Measurements from ENCODE around the gene MYO5B.

Gene MYO5B

DNA sequence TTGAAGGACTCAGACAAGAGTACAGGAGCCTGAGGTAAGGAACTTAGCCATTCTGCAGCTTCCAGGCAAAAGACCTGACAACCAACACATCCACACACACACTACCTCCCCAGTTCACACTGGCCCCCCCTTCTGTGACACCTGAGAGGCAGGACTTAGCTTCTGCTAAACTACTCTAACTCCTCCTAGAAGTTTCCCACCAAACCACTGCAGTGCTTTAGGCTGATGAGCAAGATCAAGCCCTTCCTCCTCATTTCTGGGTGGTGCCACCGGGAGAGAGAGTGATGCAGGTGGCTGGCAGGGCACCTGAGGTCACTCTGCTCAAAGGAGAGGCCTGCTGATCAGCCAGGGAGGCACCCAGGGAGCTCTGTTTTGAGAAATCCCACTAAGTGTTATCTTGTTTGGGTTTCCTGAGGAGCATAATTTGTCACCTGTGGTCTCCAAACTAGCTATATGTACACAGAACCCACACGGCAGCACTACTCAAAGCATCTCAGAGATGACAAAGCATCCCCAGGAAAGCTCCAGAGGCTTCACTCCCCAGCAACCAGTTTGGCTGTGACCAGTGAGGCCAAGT is 188.4 kb downstream of the MYO5B start:
- DNase-seq: no peak

DNA sequence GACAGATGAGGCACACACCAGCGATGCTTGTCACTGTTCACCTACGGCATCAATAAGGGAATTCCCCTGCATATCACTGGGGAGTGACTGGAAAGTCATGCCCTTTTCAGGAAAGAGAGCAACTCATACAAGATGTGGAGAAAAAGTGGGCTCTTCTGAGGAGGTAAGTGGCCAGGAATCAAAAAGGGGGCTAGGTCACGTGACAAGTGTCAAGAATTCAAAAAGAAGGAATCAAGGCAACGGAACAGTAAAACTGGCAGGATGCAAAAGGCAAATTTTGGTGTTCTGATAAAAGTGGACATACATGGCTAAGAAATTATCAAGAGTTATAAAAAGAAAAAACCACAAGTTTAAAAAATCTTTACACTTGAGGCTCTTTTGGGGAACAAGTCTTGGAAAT is 190.9 kb downstream of the MYO5B start:
- DNase-seq: no peak

DNA sequence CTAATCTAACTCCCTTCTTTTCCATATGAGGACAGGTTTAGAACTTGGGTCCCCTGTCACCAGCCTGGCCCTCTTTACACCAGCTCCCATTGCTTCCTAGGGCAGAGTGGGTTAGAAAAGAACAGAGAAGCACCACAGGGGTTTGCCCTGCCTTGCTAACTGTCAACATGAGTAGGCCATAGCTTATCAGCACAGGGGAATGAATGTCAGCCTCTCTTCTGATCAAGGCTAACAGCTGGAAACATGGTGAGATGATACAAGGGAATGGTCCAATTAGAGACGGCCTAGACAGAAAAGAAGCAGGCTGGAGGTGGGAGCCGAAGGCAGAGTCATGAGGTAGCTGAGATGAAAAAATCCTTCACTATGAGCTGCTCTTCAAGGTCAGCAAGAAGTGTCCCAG is 192.2 kb downstream of the MYO5B start:
- DNase-seq: no peak

DNA sequence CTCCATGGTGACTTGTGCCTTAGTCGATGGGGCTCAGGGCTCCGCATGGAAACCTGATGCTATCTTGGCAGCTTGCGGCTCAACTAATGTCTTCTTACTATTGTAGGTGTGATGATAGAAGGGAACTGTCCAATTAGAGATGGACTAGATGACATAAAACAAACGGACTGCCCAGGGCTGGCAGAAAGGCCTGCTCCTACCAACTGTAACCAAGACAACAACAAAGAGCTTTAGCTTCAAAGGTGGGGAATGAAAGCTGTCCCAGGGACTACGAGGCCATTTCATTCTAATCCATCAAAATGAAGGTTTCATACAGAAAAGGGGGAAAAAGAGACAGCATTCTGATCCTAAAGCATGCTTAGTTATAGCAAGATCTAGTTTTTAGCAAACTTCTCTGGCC is 194.7 kb downstream of the MYO5B start:
- no peak for DNase-seq

DNA sequence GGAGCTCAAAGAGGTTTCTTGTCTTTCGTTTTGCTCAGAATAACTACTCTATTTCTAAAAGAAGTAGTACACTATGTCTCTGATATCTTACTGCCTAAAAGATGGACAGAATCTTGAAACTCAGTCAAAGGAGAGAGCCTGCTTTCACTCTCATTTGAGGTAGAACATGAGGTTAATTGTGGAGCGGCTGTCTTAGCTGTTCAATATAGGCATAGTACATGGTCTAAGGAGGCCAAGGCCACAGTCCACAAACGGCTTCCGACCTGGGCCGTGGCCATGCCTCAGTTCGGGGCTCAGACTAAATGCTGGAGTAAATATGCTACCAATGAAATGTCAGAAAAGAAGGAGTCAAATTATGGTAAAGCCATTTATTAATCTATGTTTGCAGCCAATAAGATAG is 195.8 kb downstream of the MYO5B start:
- DNase-seq: no peak

DNA sequence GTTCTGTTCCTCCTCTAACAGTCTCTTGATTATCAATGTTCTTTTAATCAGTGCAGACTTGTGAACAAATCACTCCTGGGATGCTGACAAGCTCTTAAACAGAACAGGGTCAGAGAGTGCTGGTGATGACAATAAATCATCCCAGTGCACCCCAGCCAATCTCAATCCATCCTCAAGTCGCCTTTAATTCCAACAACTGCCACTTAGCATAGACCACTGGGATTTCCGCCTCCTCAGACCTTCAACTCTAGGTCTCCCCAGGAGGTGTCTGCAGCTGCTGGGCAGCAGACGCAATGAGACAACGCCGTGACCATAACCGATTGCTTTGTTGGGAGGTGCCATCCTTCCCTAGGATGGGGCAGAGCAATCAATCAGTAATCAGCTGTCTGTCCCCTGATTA is 197.4 kb downstream of the MYO5B start:
- DNase-seq: no peak

DNA sequence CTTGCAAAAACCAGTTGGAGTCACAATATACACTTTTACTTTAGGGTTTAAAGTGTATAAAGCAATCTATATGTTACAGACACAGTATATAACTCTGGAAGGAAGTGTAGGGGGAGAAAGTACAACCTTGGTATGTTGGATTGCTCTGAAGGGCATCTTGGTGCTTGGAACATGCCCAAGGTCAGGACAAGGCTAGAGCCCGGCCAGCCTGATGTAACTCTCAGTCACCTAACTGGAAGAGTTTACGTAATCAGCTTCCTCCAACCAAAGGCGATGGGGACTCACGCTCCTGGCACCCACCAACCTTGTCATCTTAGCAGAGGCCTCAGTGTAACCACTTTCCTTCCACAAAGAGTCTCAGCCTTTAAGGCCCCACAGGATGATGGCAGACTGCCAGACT is 200.5 kb downstream of the MYO5B start:
- no peak for DNase-seq

DNA sequence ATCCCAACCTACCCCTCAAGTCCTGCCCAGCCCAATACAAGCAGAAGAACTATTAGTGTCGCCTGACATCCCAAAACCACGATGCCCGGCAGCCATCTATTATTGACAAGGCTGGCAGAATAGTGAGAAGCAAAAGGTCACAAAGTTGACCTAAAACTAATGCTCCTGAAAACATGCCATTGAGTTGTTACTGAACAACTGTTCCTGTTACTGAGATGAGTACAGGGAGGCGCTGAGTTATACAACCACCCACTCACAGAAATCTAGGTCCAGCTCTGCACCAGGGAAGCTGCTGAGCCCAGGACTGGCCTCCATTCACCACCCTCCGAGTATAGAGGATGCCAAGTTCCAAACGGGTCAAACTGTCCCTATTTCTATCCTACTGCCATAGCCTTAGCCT is 201.6 kb downstream of the MYO5B start:
- no peak for DNase-seq

DNA sequence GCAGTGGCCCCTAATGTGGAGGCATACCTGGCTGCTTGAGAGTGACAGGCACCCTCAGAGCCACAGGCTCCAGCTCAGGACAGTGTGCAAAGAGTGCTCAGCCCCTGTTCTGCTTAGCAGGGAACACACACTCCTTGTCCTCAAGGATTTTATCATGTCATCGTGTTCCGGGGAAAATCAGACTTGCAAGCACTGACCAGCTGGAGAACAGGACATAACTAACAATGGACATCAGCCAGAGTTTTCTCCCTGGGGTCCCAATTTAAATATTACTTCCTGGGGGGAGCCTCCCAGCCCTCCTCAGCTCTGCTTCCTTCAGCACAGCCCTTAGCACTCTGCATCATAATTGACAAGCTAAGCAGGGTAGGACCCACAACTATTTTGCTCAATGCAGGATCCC is 206.2 kb downstream of the MYO5B start:
- DNase-seq: no peak

DNA sequence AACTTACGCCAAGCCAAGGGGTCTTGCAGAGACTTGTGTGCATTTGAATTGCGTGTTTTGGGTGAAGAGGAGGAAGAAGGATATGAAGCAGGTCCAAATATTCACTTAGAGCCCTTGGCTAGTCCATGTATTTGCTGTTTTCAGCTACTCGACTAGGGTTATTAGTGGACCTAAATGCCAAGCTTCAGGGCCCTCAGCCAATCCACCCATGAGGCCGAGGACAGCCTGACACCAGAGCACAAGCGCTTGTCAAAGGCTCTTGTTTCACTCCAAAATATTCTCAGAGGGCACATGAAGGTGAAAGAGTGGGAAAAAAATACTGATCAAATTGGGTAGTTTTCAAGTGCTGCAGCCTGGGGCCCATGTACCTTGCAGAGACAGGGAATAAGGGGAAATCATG is 206.8 kb downstream of the MYO5B start:
- DNase-seq: no peak

DNA sequence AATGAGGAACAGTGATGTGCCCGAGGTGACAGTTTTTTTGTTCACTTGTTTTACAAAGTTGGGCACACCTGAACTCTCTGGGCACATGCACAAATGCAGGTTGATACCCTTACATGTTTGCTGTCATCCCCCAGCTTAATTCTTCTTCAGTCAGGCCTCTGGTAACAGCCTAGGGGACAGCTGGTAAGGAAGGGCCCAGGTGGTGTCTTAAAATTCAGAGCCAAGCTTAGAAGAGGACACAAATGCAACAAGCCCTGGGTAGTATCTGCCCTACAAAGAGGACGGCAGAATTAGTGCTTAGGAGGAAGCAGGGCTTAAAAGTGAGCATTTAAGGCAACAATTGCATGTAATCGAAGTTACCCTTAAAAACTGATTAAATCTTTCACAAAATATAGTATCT is 209.7 kb downstream of the MYO5B start:
- DNase-seq: no peak

DNA sequence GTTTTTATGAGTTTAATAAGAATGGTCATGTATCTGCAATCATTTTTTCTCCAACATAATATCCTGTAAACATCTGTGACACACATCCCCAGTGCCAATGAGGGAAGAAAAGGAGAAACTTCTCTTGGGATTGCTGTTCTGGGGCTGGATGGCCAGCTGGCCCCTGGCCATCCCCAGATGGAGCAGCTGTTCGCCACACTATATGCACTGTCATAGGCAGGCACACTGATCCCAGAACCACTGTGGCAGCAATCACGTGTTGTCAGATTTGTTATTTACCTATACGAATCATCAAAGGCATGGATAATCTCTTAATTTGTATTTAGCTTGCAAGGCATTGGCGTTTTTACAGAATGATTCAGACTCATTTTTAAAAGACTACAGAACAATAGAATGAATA is 214.1 kb downstream of the MYO5B start:
- DNase-seq: no peak

DNA sequence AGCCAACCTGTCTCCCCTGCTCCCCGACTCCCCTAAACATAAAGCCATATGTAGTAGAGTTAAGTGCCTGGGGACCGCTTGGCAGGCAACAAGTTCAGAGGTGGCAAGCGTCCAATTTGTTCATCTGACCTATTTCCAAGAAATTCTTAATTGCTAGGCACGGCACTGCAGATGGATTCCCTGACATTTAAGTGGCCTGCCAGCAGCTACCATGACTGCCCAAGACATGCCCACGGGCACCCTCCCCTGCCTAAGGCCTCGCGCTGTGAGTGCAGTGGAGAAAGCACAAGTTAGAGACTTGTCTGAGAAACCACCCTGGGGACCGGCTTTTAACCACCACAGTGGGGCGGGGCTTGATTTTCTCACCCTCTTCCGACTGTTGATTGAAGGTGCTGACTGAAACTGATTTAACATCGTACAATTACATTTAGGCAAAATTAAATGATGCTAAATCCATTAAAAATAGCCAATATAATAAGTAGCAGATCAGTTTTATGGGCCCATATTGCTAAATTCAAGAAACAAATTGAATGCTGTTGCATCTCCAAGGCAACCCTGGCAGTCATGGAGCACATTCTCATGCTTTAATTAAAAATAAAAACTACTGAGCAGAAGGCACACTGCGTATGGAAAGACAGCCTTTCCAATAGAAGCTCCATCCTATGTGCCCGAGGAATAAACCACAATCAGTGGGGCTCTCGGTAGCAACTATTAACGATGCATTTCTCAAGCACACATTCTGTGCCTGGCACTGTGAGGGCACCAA is 218.0 kb downstream of the MYO5B start:
- no peak for DNase-seq

DNA sequence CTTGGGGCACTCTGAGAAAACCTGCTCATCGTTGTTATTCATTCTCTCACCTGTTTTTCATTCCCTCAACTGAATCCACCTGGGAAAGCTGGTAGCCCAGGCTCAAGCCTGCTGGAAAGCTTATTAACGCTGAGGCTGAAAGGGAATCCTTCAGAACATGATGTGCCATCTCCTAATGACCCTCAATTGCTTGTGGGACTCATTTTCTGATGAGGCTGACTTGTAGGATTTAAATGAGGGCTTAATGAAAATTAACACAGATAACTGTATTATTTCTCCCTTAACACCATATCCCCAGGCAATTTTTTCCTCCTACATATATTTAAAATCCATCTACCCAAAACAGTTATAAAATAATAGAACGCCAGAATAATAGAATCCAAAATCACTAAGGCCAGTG is 218.9 kb downstream of the MYO5B start:
- no peak for DNase-seq

DNA sequence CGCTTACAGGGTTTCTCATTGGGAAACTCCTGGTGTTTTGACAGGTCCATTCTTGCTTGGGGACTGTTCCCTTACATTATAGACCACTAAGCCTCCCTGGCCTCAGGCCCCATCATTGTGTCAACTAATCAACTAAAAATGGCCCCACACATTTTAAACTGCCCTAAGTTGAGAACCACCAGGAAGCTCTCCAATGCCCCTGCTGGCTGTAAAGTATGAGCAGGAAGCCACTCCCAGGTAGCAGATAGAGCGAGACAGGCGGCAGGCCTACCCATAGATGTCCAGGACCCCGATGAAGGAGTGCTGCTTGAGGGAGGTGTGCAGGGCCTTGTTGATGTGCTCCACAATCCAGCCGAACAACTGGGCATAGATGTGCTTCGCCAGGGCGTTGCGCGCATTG is 220.9 kb downstream of the MYO5B start:
- DNase-seq: no peak

DNA sequence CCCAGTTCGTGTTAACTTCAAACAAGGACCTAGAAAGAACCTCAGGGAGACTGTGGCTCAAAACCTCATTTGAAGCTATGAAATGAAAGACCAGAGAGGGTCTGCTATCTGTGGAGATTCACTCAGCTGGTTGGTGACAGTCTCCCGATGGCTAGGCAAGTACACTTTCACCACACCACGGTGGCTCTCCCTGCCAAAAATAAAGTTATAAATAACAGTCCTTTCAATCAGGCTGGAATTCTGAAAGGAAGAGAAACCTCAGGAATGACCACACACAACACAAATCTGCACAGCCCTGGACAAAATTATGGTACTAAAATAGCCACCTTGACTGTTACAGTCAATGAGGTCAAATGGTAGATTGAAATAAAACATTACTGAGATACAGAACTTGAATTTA is 221.4 kb downstream of the MYO5B start:
- no peak for DNase-seq

DNA sequence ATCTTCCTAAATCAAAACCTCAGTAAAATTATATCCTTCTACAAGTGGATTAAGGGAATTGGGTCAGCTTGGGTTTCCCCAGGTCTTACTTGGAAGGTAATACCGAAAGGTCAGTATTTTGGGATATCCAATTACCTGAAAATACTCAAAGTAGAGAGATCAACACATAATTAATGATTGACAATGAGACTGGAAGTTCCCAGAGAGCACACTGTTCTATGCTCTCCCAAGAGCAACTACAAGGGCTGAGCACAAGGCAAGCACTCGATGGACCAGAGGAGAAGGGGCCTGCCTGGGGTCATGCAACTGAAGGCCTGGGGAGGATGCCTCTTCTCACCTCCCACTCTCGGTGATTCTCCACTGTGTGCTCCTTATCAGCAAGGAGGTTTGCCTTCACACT is 222.4 kb downstream of the MYO5B start:
- DNase-seq: no peak

DNA sequence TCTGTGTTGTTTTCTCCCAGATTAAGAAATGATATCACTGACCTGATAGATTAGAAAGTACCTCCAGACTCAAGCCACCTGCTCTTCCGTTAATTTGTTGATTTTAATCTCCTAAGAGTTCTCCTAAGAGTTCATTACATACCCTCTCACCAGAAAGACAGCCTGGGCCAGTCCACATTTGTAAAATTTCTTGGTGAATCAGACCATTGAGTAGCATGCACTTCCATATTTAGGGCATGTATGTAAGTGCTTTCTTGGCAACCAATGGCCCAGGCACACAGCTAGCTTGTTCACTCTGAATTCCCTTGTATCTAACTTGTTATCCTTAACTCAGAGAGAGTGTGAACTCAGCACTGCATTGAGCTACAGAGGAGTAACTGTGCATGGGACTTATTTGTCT is 223.5 kb downstream of the MYO5B start:
- DNase-seq: no peak

DNA sequence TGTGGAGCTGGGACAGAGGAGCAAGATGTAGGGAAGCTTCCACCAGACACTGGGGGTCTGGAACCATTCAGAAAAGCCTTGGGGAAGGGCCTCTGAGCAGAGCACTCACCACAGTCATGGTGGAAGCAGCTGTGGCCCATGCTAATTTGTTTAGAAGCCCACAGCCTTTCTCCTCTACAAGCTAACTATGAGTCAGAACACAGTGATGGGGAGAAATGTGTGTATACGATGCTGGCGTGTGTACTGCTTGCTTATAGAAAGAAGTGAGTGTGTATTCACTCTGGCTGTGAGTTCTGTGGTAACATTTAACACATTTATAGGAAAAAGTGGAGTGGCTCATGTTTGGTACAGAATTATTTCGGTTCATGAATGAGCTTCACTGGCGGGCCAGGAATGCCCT is 224.6 kb downstream of the MYO5B start:
- no peak for DNase-seq

DNA sequence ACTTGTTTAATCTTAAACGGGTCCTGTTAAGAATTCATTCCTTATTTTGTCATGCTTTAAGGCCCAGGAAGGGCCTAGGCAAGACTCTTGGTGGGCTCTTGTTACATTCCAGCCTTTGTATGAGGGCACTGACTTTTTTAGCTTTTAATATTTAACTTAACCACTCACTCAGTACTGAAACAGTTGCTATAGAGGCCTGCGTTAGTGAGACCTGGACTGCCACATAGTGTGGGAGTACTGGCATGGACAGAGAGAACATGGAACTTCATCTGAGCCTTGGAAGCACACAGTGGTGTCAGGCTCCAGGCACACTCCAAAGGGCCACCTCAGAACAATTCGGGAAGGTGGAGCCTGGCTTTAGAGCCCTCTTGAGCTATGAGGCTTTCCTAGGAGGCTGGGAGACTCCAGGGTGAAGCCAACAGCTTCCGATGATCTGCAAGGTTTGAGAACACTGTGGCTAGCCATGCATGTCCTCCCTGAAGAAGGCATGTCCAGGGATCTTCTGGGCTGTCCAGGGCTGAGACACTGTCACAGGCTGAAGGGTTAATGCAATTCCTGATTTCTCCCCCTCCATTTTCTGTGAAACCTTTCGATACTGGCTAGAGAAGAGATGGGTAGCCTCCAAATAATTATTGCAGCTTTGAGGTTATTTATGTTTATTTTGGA is 226.2 kb downstream of the MYO5B start:
- no peak for DNase-seq

DNA sequence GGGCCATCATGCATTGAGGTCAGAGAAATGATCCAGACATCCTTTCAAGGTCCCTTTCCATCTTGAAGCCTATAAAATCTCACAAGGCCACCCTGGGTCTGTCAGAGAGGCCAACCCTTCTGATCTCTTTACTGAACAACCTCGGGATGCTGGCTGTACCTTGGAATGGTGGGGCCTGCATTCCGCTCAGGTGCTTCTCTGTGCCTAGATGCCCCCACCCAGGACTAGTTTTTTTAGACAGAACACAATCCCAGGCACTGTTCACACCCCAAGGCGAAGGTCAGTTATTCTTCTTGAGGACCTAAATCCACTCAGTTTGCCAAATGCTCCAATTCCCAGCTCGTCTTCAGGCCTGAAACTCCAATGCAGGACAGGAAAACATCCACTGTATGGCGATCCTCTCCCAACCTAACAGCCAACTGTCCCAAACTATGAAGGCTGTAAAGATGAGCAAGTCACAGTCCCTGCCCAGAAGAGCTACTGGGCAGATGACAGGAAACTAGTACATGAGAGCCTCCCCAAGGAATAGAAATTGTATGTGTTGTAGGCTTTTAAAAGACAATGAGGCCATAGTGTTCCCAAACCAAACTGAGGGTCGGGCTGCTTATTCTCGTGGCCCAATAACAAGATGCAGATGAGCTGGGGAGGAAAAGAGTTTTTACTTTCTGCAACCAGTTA is 227.2 kb downstream of the MYO5B start:
- DNase-seq: no peak

DNA sequence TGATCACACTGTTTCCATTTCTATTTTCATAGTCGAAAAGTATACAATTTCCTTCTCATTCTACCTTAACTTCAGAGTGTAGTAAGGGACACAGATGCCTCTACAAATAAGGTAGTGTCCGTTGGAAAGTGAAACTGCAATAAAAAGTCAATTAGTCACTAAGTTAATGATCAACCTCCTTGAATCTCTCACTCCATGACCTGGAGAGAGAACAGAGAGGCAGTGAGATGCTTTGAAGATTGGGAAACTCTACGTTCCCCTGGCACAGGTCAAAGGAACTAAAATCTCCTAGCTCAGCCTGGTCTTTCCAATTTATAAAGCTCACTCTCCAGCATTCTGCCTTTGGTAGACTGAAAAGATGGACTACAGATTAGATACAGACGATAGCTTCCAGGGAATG is 227.8 kb downstream of the MYO5B start:
- no peak for DNase-seq

DNA sequence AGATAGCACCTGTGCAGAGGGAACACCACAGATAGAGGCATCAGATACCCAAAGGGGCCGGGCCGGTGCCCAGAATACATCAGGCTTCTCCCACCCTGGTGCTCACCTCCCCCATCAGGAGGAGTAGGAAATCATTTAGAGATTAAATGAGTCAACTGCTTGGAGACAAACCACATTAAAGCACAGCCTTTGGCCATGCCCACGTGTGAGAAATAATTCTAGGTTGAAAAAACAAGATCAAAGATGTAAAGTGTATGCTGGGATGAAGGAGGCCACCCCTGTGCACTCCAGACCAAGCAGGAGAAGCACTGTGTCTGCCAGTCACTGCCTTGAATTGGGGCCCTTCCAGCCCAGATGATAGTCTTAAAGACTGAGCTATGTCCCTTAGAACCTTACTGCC is 228.9 kb downstream of the MYO5B start:
- no peak for DNase-seq

DNA sequence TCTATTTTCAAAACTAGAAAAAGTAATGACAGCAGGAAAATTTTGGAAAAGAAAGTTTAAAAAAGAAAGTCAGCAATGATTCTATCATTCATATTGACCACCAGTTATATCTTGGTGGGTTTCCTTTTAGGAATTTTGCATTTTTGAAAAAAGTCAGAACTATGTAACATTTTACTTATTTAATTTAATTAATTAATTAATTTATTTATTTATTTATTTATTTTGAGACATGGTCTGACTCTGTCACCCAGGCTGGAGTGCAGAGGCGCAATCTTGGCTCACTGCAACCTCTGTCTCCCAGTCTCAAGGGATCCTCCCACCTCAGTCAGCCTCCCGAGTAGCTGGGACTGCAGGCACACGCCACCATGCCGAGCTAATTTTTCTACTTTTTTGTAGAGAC is 231.7 kb downstream of the MYO5B start:
- DNase-seq: no peak

Data from activated CD4-positive, CD25-positive, alpha-beta regulatory T cell treated with anti-CD3 and anti-CD28 coated beads, Interleukin-2, amount 50 U/mL, for 72 hours (primary cell).